Activated naive CD8-positive, alpha-beta T cell treated with anti-CD3 and anti-CD28 coated beads, Interleukin-2, amount 10 ng/mL, durations not matched to agents 7 days and 5 days (primary cell): ENCODE data around the gene XK. TPM values are rescaled to one million over a fixed set of nuclear protein-coding genes. Genes with fewer than 3 reads are reported as not detected.
"Not testable (repeated sequence)": the region's sequence is repeated elsewhere in the genome, so short reads cannot be mapped to it uniquely, and the experiment has no call there.

ENCODE experiments used
- ATAC-seq: fragments of 150-1000 bp; cut with Tn5 transposase; one replicate; pipeline ENCODE4 v1.10.0; 2021; ENCODE audit warnings: low read depth, moderate library complexity
- POLR2A ChIA-PET: fragments of 350-600 bp; sonication (Branson Sonifier 250); formaldehyde crosslinking; loops from one replicate; lab custom pipeline; 2021; ENCODE audit warnings: antibody characterized with exemption; lab: Charles Lee
- DNase-seq: peaks from one replicate; pipeline ENCODE4 v3.0.0; 2021
- H3K27ac Mint-ChIP-seq: one replicate; pipeline ENCODE4 v1.8.0; 2022; ENCODE audit warnings: mild to moderate bottlenecking, mixed read lengths
- H3K27me3 Mint-ChIP-seq: one replicate; pipeline ENCODE4 v1.8.0; 2022; ENCODE audit warnings: mild to moderate bottlenecking, moderate library complexity, mixed read lengths
- H3K36me3 Mint-ChIP-seq: one replicate; pipeline ENCODE4 v1.8.0; 2021; ENCODE audit warnings: mild to moderate bottlenecking, mixed read lengths
- H3K4me1 Mint-ChIP-seq: one replicate; pipeline ENCODE4 v1.8.0; 2021; ENCODE audit warnings: mixed read lengths
- H3K4me3 Mint-ChIP-seq: one replicate; pipeline ENCODE4 v1.8.0; 2022; ENCODE audit warnings: mild to moderate bottlenecking, moderate library complexity, mixed read lengths
- H3K9me3 Mint-ChIP-seq: one replicate; pipeline ENCODE4 v1.8.0; 2021; ENCODE audit warnings: mixed read lengths
- total RNA-seq, 2 experiments: library from RNA; stranded (reverse); gene quantifications; one replicate each; pipeline ENCODE4 v1.2.3, GENCODE V29; 2021

XK gene
- total RNA-seq, 2 experiments from 2014 or later, result 0.08 TPM; not detected in 1

GRCh38 chrX:37746951-37747350 lies 61.4 kb downstream of the XK start:
- Mint-ChIP-seq H3K4me1 (peaks cover 20% of the 10 kb centered on the region), H3K27ac (peak overlapping the region; percentile 78), H3K36me3 (peaks cover 6% of the 10 kb centered on the region), H3K27me3 (no peaks in the 10 kb centered on the region), H3K4me3 (no peak overlapping the region), H3K9me3 (peaks cover 2% of the 10 kb centered on the region)
- ATAC-seq (no peak), DNase-seq (no peak)
- POLR2A ChIA-PET, result interaction anchor here (1.5 to 2.2 kb wide), 2 partner anchors 9 to 78 kb away, joined by 3 to 15 read pairs; no protein-coding TSS in a partner anchor

GRCh38 chrX:37752281-37752680 lies 66.7 kb downstream of the XK start:
- no peak for ATAC-seq
- Mint-ChIP-seq H3K9me3 (peaks cover 3% of the 10 kb centered on the region), H3K36me3 (peaks cover 5% of the 10 kb centered on the region), H3K4me3 (no peak overlapping the region), H3K27me3 (no peaks in the 10 kb centered on the region), H3K4me1 (peaks cover 6% of the 10 kb centered on the region), H3K27ac (no peak overlapping the region)
- POLR2A ChIA-PET, result interaction anchor here (1.1 kb wide), 1 partner anchor 72 kb away, joined by 4 read pairs; no protein-coding TSS in a partner anchor
- no peak for DNase-seq

GRCh38 chrX:37752936-37753335 lies 67.3 kb downstream of the XK start:
- Mint-ChIP-seq H3K4me1 (peaks cover 10% of the 10 kb centered on the region), H3K27ac (no peak overlapping the region)
- POLR2A ChIA-PET, result interaction anchor here (0.6 to 2.8 kb wide), 5 partner anchors 8 to 72 kb away, joined by 3 to 9 read pairs (median 5); no protein-coding TSS in a partner anchor

GRCh38 chrX:37753384-37753783 lies 67.8 kb downstream of the XK start:
- H3K9me3 Mint-ChIP-seq, result peaks cover 7% of the 10 kb centered on the region
- H3K36me3 Mint-ChIP-seq, result peaks cover 9% of the 10 kb centered on the region
- DNase-seq, result no peak
- POLR2A ChIA-PET, result interaction anchor here (0.6 to 2.8 kb wide), 5 partner anchors 8 to 511 kb away, joined by 4 to 9 read pairs (median 5); no protein-coding TSS in a partner anchor
- peak; percentile 67 for ATAC-seq
- peaks cover 10% of the 10 kb centered on the region for H3K4me1 Mint-ChIP-seq
- no peak overlapping the region for H3K27ac Mint-ChIP-seq
- H3K4me3 Mint-ChIP-seq, result no peak overlapping the region
- no peaks in the 10 kb centered on the region for H3K27me3 Mint-ChIP-seq

More at GRCh38 chrX:37752936-37753335, 67.3 kb downstream of the XK start:
- peaks cover 7% of the 10 kb centered on the region for H3K9me3 Mint-ChIP-seq
- H3K4me3 Mint-ChIP-seq, result no peak overlapping the region
- peaks cover 9% of the 10 kb centered on the region for H3K36me3 Mint-ChIP-seq
- ATAC-seq, result peak; percentile 65
- H3K27me3 Mint-ChIP-seq, result no peaks in the 10 kb centered on the region
- DNase-seq, result no peak

- no peak overlapping the region for H3K27ac Mint-ChIP-seq
- H3K27me3 Mint-ChIP-seq, result no peaks in the 10 kb centered on the region
- peaks cover 7% of the 10 kb centered on the region for H3K9me3 Mint-ChIP-seq
- H3K4me1 Mint-ChIP-seq, result peaks cover 11% of the 10 kb centered on the region
- H3K4me3 Mint-ChIP-seq, result no peak overlapping the region
- H3K36me3 Mint-ChIP-seq, result peaks cover 9% of the 10 kb centered on the region
- DNase-seq, result no peak
- ATAC-seq, result peak; percentile 16
- POLR2A ChIA-PET, result interaction anchor here (2.8 kb wide), 1 partner anchor 9 kb away, joined by 9 read pairs; no protein-coding TSS in a partner anchor
Measured at GRCh38 chrX:37754516-37754915, 68.9 kb downstream of the XK start.

- POLR2A ChIA-PET, result interaction anchor here (2.8 kb wide), 1 partner anchor 10 kb away, joined by 9 read pairs; no protein-coding TSS in a partner anchor
Measured at GRCh38 chrX:37755025-37755424, 69.4 kb downstream of the XK start.

GRCh38 chrX:37757082-37757481 lies 71.5 kb downstream of the XK start:
- Mint-ChIP-seq H3K27me3 (no peaks in the 10 kb centered on the region), H3K27ac (peak overlapping the region; percentile 30), H3K9me3 (peaks cover 4% of the 10 kb centered on the region), H3K4me1 (peaks cover 9% of the 10 kb centered on the region), H3K36me3 (peaks cover 5% of the 10 kb centered on the region), H3K4me3 (no peak overlapping the region)
- no peak for DNase-seq
- POLR2A ChIA-PET, result no interaction called here
- no peak for ATAC-seq

More at GRCh38 chrX:37755025-37755424, 69.4 kb downstream of the XK start:
- no peak overlapping the region for H3K27ac Mint-ChIP-seq
- peaks cover 9% of the 10 kb centered on the region for H3K36me3 Mint-ChIP-seq
- H3K27me3 Mint-ChIP-seq, result no peaks in the 10 kb centered on the region
- H3K4me1 Mint-ChIP-seq, result peaks cover 14% of the 10 kb centered on the region
- ATAC-seq (peak; percentile 75), DNase-seq (no peak)
- peaks cover 7% of the 10 kb centered on the region for H3K9me3 Mint-ChIP-seq
- H3K4me3 Mint-ChIP-seq, result no peak overlapping the region

GRCh38 chrX:37759351-37759750 lies 73.8 kb downstream of the XK start:
- Mint-ChIP-seq H3K27ac (no peak overlapping the region), H3K27me3 (no peaks in the 10 kb centered on the region), H3K4me1 (peaks cover 15% of the 10 kb centered on the region), H3K4me3 (no peak overlapping the region), H3K9me3 (peaks cover 4% of the 10 kb centered on the region), H3K36me3 (peaks cover 5% of the 10 kb centered on the region)
- POLR2A ChIA-PET, result no interaction called here
- DNase-seq (no peak), ATAC-seq (no peak)

- H3K4me3 Mint-ChIP-seq, result no peak overlapping the region
- no peaks in the 10 kb centered on the region for H3K27me3 Mint-ChIP-seq
- H3K27ac Mint-ChIP-seq, result no peak overlapping the region
- ATAC-seq (no peak), DNase-seq (no peak)
- POLR2A ChIA-PET, result no interaction called here
- H3K4me1 Mint-ChIP-seq, result peaks cover 15% of the 10 kb centered on the region
- H3K36me3 Mint-ChIP-seq, result peaks cover 5% of the 10 kb centered on the region
- peaks cover 4% of the 10 kb centered on the region for H3K9me3 Mint-ChIP-seq
Measured at GRCh38 chrX:37759878-37760418, 74.4 kb downstream of the XK start.

GRCh38 chrX:37763400-37763799 lies 77.8 kb downstream of the XK start:
- Mint-ChIP-seq H3K9me3 (peaks cover 6% of the 10 kb centered on the region), H3K27ac (peak overlapping the region; percentile 51), H3K4me1 (peaks cover 19% of the 10 kb centered on the region), H3K27me3 (no peaks in the 10 kb centered on the region), H3K4me3 (no peak overlapping the region), H3K36me3 (peaks cover 2% of the 10 kb centered on the region)
- DNase-seq (no peak), ATAC-seq (no peak)
- POLR2A ChIA-PET, result interaction anchor here (1.8 kb wide), 1 partner anchor 10 kb away, joined by 5 read pairs; no protein-coding TSS in a partner anchor

- no peak for ATAC-seq
- peaks cover 4% of the 10 kb centered on the region for H3K36me3 Mint-ChIP-seq
- POLR2A ChIA-PET, result no interaction called here
- DNase-seq, result no peak
- no peaks in the 10 kb centered on the region for H3K27me3 Mint-ChIP-seq
- peaks cover 16% of the 10 kb centered on the region for H3K4me1 Mint-ChIP-seq
- H3K27ac Mint-ChIP-seq, result peak overlapping the region; percentile 35
- peaks cover 6% of the 10 kb centered on the region for H3K9me3 Mint-ChIP-seq
- peak overlapping the region; percentile 28 for H3K4me3 Mint-ChIP-seq
Measured at GRCh38 chrX:37765507-37765906, 79.9 kb downstream of the XK start.

- Mint-ChIP-seq H3K4me3 (no peak overlapping the region), H3K27ac (no peak overlapping the region)
Measured at GRCh38 chrX:37767430-37767829, 81.8 kb downstream of the XK start.

GRCh38 chrX:37768866-37769265 lies 83.3 kb downstream of the XK start:
- POLR2A ChIA-PET, H3K9me3 Mint-ChIP-seq, H3K36me3 Mint-ChIP-seq, ATAC-seq, H3K4me3 Mint-ChIP-seq, H3K27me3 Mint-ChIP-seq, DNase-seq, H3K27ac Mint-ChIP-seq: not testable (repeated sequence)
- H3K4me1 Mint-ChIP-seq, result peaks cover 18% of the 10 kb centered on the region

More at GRCh38 chrX:37767430-37767829, 81.8 kb downstream of the XK start:
- DNase-seq (no peak), ATAC-seq (no peak)
- no peaks in the 10 kb centered on the region for H3K27me3 Mint-ChIP-seq
- H3K4me1 Mint-ChIP-seq, result peaks cover 22% of the 10 kb centered on the region
- H3K9me3 Mint-ChIP-seq, result peaks cover 6% of the 10 kb centered on the region
- POLR2A ChIA-PET, result no interaction called here
- H3K36me3 Mint-ChIP-seq, result peaks cover 4% of the 10 kb centered on the region
